HepG2 (cell line): ENCODE data around the gene CHCHD6. TPM values are rescaled to one million over a fixed set of nuclear protein-coding genes. Genes with fewer than 3 reads are reported as not detected.

Experiments used
- ATAC-seq: fragments of 200-7000 bp; cut with Tn5 transposase; 3 replicates; pipeline ENCODE4 v1.9.1; 2020; ENCODE audit warnings: mild to moderate bottlenecking, moderate library complexity
- BruUV-seq: library from RNA; stranded (reverse); fragments of 400-500 nt; replicated peaks from 2 replicates; lab custom pipeline; 2021; lab: Mats Ljungman, UMichigan
- CTCF ChIA-PET: fragments of 300-600 bp; formaldehyde crosslinking; extraction: SDS; loops from one replicate; lab custom pipeline; 2021; ENCODE audit warnings: low total read pairs, inconsistent platforms, low intra/inter-chr PET ratio; lab: Yijun Ruan, JAX
- POLR2A ChIA-PET: fragments of 350-600 bp; sonication (Branson Sonifier 250); formaldehyde crosslinking; loops from one replicate; lab custom pipeline; 2020; ENCODE audit warnings: antibody characterized with exemption, inconsistent platforms; lab: Yijun Ruan, JAX
- DNase-seq: peaks from one replicate; pipeline ENCODE4 v3.0.0-alpha.2; 2015; ENCODE audit warnings: low spot score
- FAIRE-seq: peaks from 3 replicates; lab custom pipeline; 2011; peaks lifted over from hg19 to GRCh38; lab: Jason Lieb, UNC
- H2AFZ ChIP-seq: one replicate; pipeline ENCODE4 v1.6.1; 2011; ENCODE audit warnings: low read length, inconsistent platforms
- H3K27ac ChIP-seq: fragments of 300-600 bp; 3 replicates; pipeline ENCODE4 v1.8.0; 2011; ENCODE audit warnings: mixed run types, mild to moderate bottlenecking, mixed read lengths, low read length, inconsistent platforms; ENCODE audit not compliant: insufficient read depth; ENCODE audit errors: extremely low read length
- H3K27me3 ChIP-seq, 2 experiments: fragments of 200-600 bp in 1 of 2; 2 replicates in 1 of 2; 3 replicates in 1 of 2; pipeline versions ENCODE4 v1.6.0 to v1.8.0; 2011; ENCODE audit warnings: low read length in 2 of 2, mild to moderate bottlenecking in 2 of 2, moderate library complexity in 2 of 2, inconsistent platforms in 1 of 2; ENCODE audit not compliant: insufficient read depth in 2 of 2, control insufficient read depth in 1 of 2
- H3K36me3 ChIP-seq, 2 experiments: fragments of 200-600 bp in 1 of 2; replicated peaks in 1 of 2; 2 replicates in 1 of 2; 3 replicates in 1 of 2; pipeline versions ENCODE4 v1.5.1 to v1.8.0; 2011; ENCODE audit warnings: low read length in 2 of 2, inconsistent platforms in 1 of 2; ENCODE audit not compliant: insufficient read depth in 2 of 2, control insufficient read depth in 1 of 2
- H3K4me1 ChIP-seq: 2 replicates; pipeline ENCODE4 v1.5.1; 2012; ENCODE audit warnings: low read length, inconsistent platforms; ENCODE audit not compliant: insufficient read depth
- H3K4me2 ChIP-seq: 2 replicates; pipeline ENCODE4 v1.6.0; 2011; ENCODE audit warnings: low read depth, low read length, inconsistent platforms
- H3K4me3 ChIP-seq, 3 experiments: fragments of 200-600 bp in 1 of 3; sonication (generic), shearing (Covaris generic) in 1 of 3; replicated peaks in 1 of 3; 2 replicates each; pipeline ENCODE4 v1.5.1; 2011 to 2016; ENCODE audit warnings: low read length in 3 of 3, inconsistent platforms in 2 of 3, low read depth in 2 of 3, mild to moderate bottlenecking in 2 of 3, control low read depth in 1 of 3, mixed read lengths in 1 of 3; ENCODE audit not compliant: insufficient read depth in 1 of 3
- H3K79me2 ChIP-seq: one replicate; pipeline ENCODE4 v1.6.1; 2011; ENCODE audit warnings: low read length, inconsistent platforms; ENCODE audit not compliant: insufficient read depth
- H3K9ac ChIP-seq: 2 replicates; pipeline ENCODE4 v1.6.0; 2011; ENCODE audit warnings: mild to moderate bottlenecking, low read depth, low read length, inconsistent platforms; ENCODE audit not compliant: insufficient read depth
- H3K9me3 ChIP-seq: 2 replicates; pipeline ENCODE4 v1.5.1; 2012; ENCODE audit warnings: mild to moderate bottlenecking, low read length
- H4K20me1 ChIP-seq: 2 replicates; pipeline ENCODE4 v1.6.0; 2011; ENCODE audit warnings: inconsistent platforms, mild to moderate bottlenecking, low read length, moderate library complexity; ENCODE audit not compliant: insufficient read depth
- CREB3 ChIP-seq: sonication (generic); formaldehyde crosslinking; IDR thresholded peaks from 2 replicates; pipeline ENCODE4 v1.5.0; 2020; ENCODE audit warnings: missing genetic modification reagents
- E2F2 ChIP-seq: sonication (generic); formaldehyde crosslinking; IDR thresholded peaks from 2 replicates; pipeline ENCODE4 v1.4.0; 2020; ENCODE audit warnings: missing genetic modification reagents, borderline replicate concordance
- GABPB1 ChIP-seq: IDR thresholded peaks from 2 replicates; pipeline ENCODE4 v1.6.1; 2016; ENCODE audit warnings: mild to moderate bottlenecking, missing genetic modification reagents, moderate library complexity, missing compliant biosample characterization
- KDM5B ChIP-seq: sonication (generic); formaldehyde crosslinking; IDR thresholded peaks from 2 replicates; pipeline ENCODE4 v1.4.0; 2020; ENCODE audit warnings: missing genetic modification reagents, mild to moderate bottlenecking, borderline replicate concordance
- TP53 ChIP-seq: sonication (generic); formaldehyde crosslinking; conservative IDR thresholded peaks from 2 replicates; pipeline ENCODE4 v1.4.0; 2020; ENCODE audit warnings: missing genetic modification reagents
- WIZ ChIP-seq: sonication (generic); formaldehyde crosslinking; IDR thresholded peaks from 2 replicates; pipeline ENCODE4 v1.5.1; 2020; ENCODE audit warnings: mild to moderate bottlenecking, missing genetic modification reagents
- WGBS: methylation state at CpG from one replicate; pipeline ENCODE4 v1.1.6; 2017; ENCODE audit warnings: low lambda C conversion rate; 5-methylcytosine and 5-hydroxymethylcytosine counted together
- in situ Hi-C: cut with HindIII; loops from 2 replicates; pipeline ENCODE4 v1.10.0; 2017; ENCODE audit warnings: low pct_unique_long_range_greater_than_20kb; ENCODE audit not compliant: extremely low pct_ligation_motif_present
- intact Hi-C: fragments of 100-400 bp; cut with micrococcal nuclease; formaldehyde crosslinking; loops from one replicate; pipeline ENCODE4 v1.10.0; 2022; ENCODE audit not compliant: unreplicated experiment
- polyA plus RNA-seq, 8 experiments: library from polyadenylated mRNA; depleted of rRNA in 3 of 8; stranded (reverse) in 7 of 8; unstranded in 1 of 8; fragments of >200 nt; fragmentation: Illumina TruSeq in 4 of 8; extraction: Trizol in 4 of 8; gene quantifications; 2 replicates each; pipeline versions ENCODE4 v1.2.1 to v1.2.3, GENCODE V29; 2011 to 2016; ENCODE audit warnings: low read depth in 4 of 8, missing spikeins in 1 of 8, mixed read lengths in 1 of 8; ENCODE audit not compliant: insufficient read depth in 1 of 8
- total RNA-seq, 5 experiments: library from RNA; depleted of rRNA; stranded (reverse); fragments of >200 nt; fragmentation: Illumina TruSeq; extraction: Trizol; gene quantifications; 2 replicates each; pipeline ENCODE4 v1.2.3, GENCODE V29; 2016; ENCODE audit warnings: low read depth in 1 of 5
- TF ChIP-seq, protein P1 (sequence below): sonication (generic); formaldehyde crosslinking; IDR thresholded peaks from 2 replicates; pipeline ENCODE4 v1.4.0; 2020; ENCODE audit warnings: missing genetic modification reagents
- TF ChIP-seq, protein P2 (sequence below): sonication (generic); formaldehyde crosslinking; IDR thresholded peaks from 2 replicates; pipeline ENCODE4 v1.5.1; 2020; ENCODE audit warnings: mild to moderate bottlenecking, missing genetic modification reagents, moderate library complexity

The CHCHD6 gene
- total and polyA plus RNA-seq, 2 of the 13 experiments (the other 11 are each of a cell fraction or from before 2014, with no cell fraction given), result 20.3 to 20.8 TPM

DNA sequence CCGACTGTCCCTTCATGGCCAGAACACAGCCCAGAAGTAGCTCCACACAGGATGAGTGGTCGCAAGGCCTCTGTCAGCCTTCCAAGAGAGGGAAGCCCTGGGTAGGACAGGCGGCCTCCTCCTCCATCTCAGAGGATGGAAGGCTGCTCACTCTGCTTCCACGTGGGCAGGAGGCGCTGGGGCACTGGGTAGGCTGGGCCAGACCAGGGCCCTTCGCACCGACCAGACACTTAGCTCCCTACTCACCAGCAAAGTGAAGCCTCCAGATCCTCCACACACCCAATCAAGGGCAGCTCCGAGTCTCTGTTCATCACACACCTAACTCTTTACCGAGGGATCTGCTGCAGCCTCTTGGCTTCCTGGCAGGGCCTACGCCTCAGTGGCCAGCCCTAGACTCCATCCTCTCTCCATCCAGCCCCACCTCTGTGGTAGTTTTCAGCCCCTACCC lies 254.6 kb downstream of the CHCHD6 start:
- POLR2A ChIA-PET, result no interaction called here
- ATAC-seq (no peak), FAIRE-seq (no peak), DNase-seq (no peak)
- in situ Hi-C loops, result no loop called here
- no peaks in the 10 kb centered on the region for H3K9me3 ChIP-seq
- no peak overlapping the region for H3K4me2 ChIP-seq
- no peak overlapping the region for H2AFZ ChIP-seq
- no peak overlapping the region for H3K4me3 ChIP-seq
- 0 out of 5 replicates have a peak, but pooled peaks cover 0 to 2% of the 10 kb centered on the region in 2 experiments for H3K36me3 ChIP-seq
- H3K79me2 ChIP-seq, result no peaks in the 10 kb centered on the region
- BruUV-seq, result no TSS peak
- TF ChIP-seq GABPB1 (CRISPR knock-in tag) (no peak), CREB3 (no peak), E2F2 (CRISPR knock-in tag) (no peak), TP53 (no peak), KDM5B (CRISPR knock-in tag) (no peak), WIZ (CRISPR knock-in tag) (no peak)
- TF ChIP-seq, protein P1, sequence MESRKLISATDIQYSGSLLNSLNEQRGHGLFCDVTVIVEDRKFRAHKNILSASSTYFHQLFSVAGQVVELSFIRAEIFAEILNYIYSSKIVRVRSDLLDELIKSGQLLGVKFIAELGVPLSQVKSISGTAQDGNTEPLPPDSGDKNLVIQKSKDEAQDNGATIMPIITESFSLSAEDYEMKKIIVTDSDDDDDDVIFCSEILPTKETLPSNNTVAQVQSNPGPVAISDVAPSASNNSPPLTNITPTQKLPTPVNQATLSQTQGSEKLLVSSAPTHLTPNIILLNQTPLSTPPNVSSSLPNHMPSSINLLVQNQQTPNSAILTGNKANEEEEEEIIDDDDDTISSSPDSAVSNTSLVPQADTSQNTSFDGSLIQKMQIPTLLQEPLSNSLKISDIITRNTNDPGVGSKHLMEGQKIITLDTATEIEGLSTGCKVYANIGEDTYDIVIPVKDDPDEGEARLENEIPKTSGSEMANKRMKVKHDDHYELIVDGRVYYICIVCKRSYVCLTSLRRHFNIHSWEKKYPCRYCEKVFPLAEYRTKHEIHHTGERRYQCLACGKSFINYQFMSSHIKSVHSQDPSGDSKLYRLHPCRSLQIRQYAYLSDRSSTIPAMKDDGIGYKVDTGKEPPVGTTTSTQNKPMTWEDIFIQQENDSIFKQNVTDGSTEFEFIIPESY (CRISPR knock-in tag), result no peak
- TF ChIP-seq, protein P2, sequence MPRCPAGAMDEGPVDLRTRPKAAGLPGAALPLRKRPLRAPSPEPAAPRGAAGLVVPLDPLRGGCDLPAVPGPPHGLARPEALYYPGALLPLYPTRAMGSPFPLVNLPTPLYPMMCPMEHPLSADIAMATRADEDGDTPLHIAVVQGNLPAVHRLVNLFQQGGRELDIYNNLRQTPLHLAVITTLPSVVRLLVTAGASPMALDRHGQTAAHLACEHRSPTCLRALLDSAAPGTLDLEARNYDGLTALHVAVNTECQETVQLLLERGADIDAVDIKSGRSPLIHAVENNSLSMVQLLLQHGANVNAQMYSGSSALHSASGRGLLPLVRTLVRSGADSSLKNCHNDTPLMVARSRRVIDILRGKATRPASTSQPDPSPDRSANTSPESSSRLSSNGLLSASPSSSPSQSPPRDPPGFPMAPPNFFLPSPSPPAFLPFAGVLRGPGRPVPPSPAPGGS, result no peak
- 71% methylated on average over 4 of the region's 10 CpGs for WGBS
- CTCF ChIA-PET, result no interaction called here
- H4K20me1 ChIP-seq, result no peaks in the 10 kb centered on the region
- peaks cover 26% of the 10 kb centered on the region for H3K4me1 ChIP-seq
- intact Hi-C loops, result no loop called here
- no peak overlapping the region for H3K9ac ChIP-seq
- H3K27ac ChIP-seq, result no peak overlapping the region
- H3K27me3 ChIP-seq, result no peaks in the 10 kb centered on the region
